ENCODE measurements around the gene DGKD.

DNA sequence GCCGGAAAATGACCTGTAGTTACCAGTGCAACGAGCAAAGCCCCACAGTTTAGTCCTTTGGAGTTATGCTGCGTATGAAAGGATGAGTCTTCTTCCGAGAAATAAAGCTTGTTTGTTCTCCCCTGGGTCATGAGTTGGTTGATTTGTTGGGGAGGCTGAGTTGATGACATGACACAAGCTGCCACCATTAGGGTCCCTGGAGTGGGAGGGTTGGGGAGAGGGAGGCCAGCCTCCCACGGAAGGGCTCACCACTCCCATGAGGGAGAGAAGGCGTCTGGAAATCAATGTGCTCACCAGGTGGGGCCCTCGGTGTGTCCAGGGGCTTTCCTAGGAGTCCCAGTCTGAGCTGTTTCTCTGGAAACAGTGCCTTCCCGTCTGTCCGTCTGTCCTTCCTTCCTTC, 7.4 kb upstream of the DGKD start:
- TF ChIP-seq TARDBP (IDR thresholded peaks at IDR 0.05; ENCODE audit: borderline replicate concordance), result no peak
- TF ChIP-seq RFX5 (IDR thresholded peaks at IDR 0.05; ENCODE audit: low read depth, low read length), result no peak
- no peak for TF ChIP-seq NR2C1 (IDR thresholded peaks at IDR 0.05)
- no peak for TF ChIP-seq POLR2A (IDR thresholded peaks at IDR 0.05; ENCODE audit: low read depth, low read length)
- TF ChIP-seq, protein P1, sequence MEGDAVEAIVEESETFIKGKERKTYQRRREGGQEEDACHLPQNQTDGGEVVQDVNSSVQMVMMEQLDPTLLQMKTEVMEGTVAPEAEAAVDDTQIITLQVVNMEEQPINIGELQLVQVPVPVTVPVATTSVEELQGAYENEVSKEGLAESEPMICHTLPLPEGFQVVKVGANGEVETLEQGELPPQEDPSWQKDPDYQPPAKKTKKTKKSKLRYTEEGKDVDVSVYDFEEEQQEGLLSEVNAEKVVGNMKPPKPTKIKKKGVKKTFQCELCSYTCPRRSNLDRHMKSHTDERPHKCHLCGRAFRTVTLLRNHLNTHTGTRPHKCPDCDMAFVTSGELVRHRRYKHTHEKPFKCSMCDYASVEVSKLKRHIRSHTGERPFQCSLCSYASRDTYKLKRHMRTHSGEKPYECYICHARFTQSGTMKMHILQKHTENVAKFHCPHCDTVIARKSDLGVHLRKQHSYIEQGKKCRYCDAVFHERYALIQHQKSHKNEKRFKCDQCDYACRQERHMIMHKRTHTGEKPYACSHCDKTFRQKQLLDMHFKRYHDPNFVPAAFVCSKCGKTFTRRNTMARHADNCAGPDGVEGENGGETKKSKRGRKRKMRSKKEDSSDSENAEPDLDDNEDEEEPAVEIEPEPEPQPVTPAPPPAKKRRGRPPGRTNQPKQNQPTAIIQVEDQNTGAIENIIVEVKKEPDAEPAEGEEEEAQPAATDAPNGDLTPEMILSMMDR (IDR thresholded peaks at IDR 0.05 in 2 of 3, conservative IDR thresholded peaks at IDR 0.05 in 1 of 3; ENCODE audit: control insufficient read depth in 2 of 3, extremely low read depth in 1 of 3, insufficient read depth in 1 of 3, low read depth in 3 of 3, low read length in 3 of 3), result no peak
